HG02973 (cell line): ENCODE measurements around the gene IGFN1.
"Not testable (repeated sequence)": the region's sequence is repeated elsewhere in the genome, so short reads cannot be mapped to it uniquely, and the experiment has no call there.

Experiments
- ATAC-seq: cut with Tn5 transposase; IDR thresholded peaks from one replicate; pipeline ENCODE4 v1.9.1; 2021; ENCODE audit warnings: moderate library complexity; ENCODE audit not compliant: unreplicated experiment

Gene IGFN1

GRCh38 chr1:201163036-201163435, 27.6 kb upstream of the IGFN1 start:
- not testable (repeated sequence) for ATAC-seq

GRCh38 chr1:201163707-201164106, 26.9 kb upstream of the IGFN1 start:
- ATAC-seq: no peak

GRCh38 chr1:201164645-201165044, 26.0 kb upstream of the IGFN1 start:
- no peak for ATAC-seq

- no peak for ATAC-seq
Measured at GRCh38 chr1:201167041-201167991, 23.3 kb upstream of the IGFN1 start.

- ATAC-seq: no peak
Measured at GRCh38 chr1:201169203-201169602, 21.4 kb upstream of the IGFN1 start.

- no peak for ATAC-seq
Measured at GRCh38 chr1:201169971-201170532, 20.6 kb upstream of the IGFN1 start.

- peak; percentile 90 for ATAC-seq
Measured at GRCh38 chr1:201170533-201171062, 20.0 kb upstream of the IGFN1 start.

GRCh38 chr1:201171063-201172036, 19.3 kb upstream of the IGFN1 start:
- ATAC-seq: peak; percentile 46

GRCh38 chr1:201172326-201172725, 18.3 kb upstream of the IGFN1 start:
- no peak for ATAC-seq

GRCh38 chr1:201172999-201173610, 17.5 kb upstream of the IGFN1 start:
- ATAC-seq: no peak

GRCh38 chr1:201173736-201174135, 16.9 kb upstream of the IGFN1 start:
- no peak for ATAC-seq

- no peak for ATAC-seq
Measured at GRCh38 chr1:201175820-201176500, 14.7 kb upstream of the IGFN1 start.

GRCh38 chr1:201176940-201177339, 13.7 kb upstream of the IGFN1 start:
- no peak for ATAC-seq

- ATAC-seq: no peak
Measured at GRCh38 chr1:201178718-201179117, 11.9 kb upstream of the IGFN1 start.

GRCh38 chr1:201180141-201180540, 10.5 kb upstream of the IGFN1 start:
- no peak for ATAC-seq

- ATAC-seq: no peak
Measured at GRCh38 chr1:201180901-201181300, 9.7 kb upstream of the IGFN1 start.

GRCh38 chr1:201181323-201181722, 9.3 kb upstream of the IGFN1 start:
- no peak for ATAC-seq

- ATAC-seq: no peak
Measured at GRCh38 chr1:201181726-201182125, 8.9 kb upstream of the IGFN1 start.

GRCh38 chr1:201183209-201183608, 7.4 kb upstream of the IGFN1 start:
- ATAC-seq: no peak

GRCh38 chr1:201183753-201184152, 6.9 kb upstream of the IGFN1 start:
- no peak for ATAC-seq
